Measurements from ENCODE around the gene KLF4. TPM values are rescaled to one million over a fixed set of nuclear protein-coding genes. Genes with fewer than 3 reads are reported as not detected.

The KLF4 gene
- total RNA-seq, 3 donors from 2014 or later: 52.7 to 165 (median 53.4) TPM

DNA sequence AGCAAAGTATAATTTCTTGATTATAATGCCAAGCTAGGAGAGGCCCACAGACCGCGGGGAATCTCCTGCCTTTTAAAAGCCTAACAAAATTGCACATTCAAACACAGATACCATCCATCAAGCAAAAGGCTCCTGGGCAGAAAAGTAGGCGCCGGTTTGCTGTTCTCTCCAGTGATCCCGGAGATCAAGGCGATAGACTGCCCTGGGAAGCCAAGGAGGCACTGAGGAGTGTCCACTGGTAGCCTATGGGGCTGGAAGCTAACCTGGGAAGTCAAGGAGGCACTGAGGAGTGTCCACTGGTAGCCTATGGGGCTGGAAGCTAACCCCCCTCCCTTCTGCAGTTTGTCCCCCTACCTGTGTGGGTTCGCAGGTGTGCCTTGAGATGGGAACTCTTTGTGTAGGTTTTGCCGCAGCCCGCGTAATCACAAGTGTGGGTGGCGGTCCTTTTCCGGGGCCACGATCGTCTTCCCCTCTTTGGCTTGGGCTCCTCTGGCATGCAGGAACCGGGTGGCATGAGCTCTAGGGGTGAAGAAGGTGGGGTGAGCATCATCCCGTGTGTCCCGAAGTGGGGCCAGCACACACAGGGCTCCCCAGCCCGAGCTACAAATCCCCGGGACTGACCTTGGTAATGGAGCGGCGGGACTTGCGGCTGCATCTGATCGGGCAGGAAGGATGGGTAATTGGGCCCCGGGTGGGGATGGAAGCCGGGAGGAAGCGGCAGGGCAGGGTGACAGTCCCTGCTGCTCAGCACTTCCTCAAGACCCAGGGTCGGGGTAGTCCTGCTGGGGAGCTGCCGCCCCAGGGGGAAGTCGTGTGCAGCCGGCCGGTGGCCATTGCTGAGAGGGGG lies 2.7 kb downstream of the KLF4 start:
- H3K9me3 ChIP-seq: no peaks in the 10 kb centered on the region
- H3K4me1 ChIP-seq: no peaks in the 10 kb centered on the region
- TF ChIP-seq CTCF (IDR thresholded peaks at IDR 0.05): no peak
- peak; percentile 17 for TF ChIP-seq POLR2A (IDR thresholded peaks at IDR 0.05)
- peak in 1 of 3 donors; percentile 7 for TF ChIP-seq POLR2AphosphoS5 (IDR thresholded peaks at IDR 0.05)
- DNase-seq (ENCODE audit: low spot score in 2 of 2): no peak
- intact Hi-C loops (cut with DNase I; ENCODE audit: low total_unique reads): no loop called here
- no peaks in the 10 kb centered on the region for H3K36me3 ChIP-seq
- no peaks in the 10 kb centered on the region for H3K27me3 ChIP-seq
- H3K4me3 ChIP-seq: peak overlapping the region; percentile 68 to 93 (median 82)
- H3K27ac ChIP-seq: peak overlapping the region; percentile 81 to 91

DNA sequence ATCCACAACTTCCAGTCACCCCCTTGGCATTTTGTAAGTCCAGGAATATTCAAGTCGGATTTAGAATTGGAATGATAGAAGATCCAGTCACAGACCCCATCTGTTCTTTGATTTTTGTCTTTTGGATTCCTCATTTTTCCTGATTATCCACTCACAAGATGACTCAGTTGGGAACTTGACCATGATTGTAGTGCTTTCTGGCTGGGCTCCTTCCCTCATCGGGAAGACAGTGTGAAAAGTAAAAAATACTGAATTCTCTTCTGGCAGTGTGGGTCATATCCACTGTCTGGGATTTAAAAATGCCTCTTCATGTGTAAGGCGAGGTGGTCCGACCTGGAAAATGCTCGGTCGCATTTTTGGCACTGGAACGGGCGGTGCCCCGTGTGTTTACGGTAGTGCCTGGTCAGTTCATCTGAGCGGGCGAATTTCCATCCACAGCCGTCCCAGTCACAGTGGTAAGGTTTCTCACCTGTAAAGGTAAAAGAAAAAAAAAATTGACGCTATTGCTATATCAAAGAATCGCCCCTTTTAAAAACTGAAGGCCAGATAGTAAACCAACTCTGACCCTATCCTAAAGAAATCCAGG lies 4.0 kb downstream of the KLF4 start:
- TF ChIP-seq POLR2AphosphoS5 (IDR thresholded peaks at IDR 0.05): peak in 1 of 3 donors; percentile 42
- TF ChIP-seq POLR2A (IDR thresholded peaks at IDR 0.05): no peak
- TF ChIP-seq CTCF (IDR thresholded peaks at IDR 0.05): no peak
- intact Hi-C loops (cut with DNase I; ENCODE audit: low total_unique reads): no loop called here
- Histone ChIP-seq H3K36me3 (no peaks in the 10 kb centered on the region), H3K27ac (peak overlapping the region; percentile 15 to 41), H3K27me3 (no peaks in the 10 kb centered on the region), H3K9me3 (no peaks in the 10 kb centered on the region), H3K4me3 (peak overlapping the region; percentile 4 to 82 (median 40)), H3K4me1 (no peaks in the 10 kb centered on the region)
- no peak for DNase-seq (ENCODE audit: low spot score in 2 of 2)

GRCh38 chr9:107484117-107484723 lies 5.3 kb downstream of the KLF4 start:
- H3K27ac ChIP-seq: no peak overlapping the region
- intact Hi-C loops (cut with DNase I; ENCODE audit: low total_unique reads): no loop called here
- DNase-seq (ENCODE audit: low spot score in 2 of 2): peak in 1 of 2 donors; percentile 20
- H3K4me1 ChIP-seq: no peaks in the 10 kb centered on the region
- no peak for TF ChIP-seq POLR2AphosphoS5 (IDR thresholded peaks at IDR 0.05)
- no peak for TF ChIP-seq POLR2A (IDR thresholded peaks at IDR 0.05)
- peak; percentile 31 to 60 (median 50) for TF ChIP-seq CTCF (IDR thresholded peaks at IDR 0.05)
- H3K27me3 ChIP-seq: no peaks in the 10 kb centered on the region
- peak overlapping the region in 1 of 3 donors; percentile 82 for H3K4me3 ChIP-seq
- H3K9me3 ChIP-seq: no peaks in the 10 kb centered on the region
- H3K36me3 ChIP-seq: no peaks in the 10 kb centered on the region

- H3K4me3 ChIP-seq: peak overlapping the region in 1 of 3 donors; percentile 82
Measured at GRCh38 chr9:107483666-107484065, 5.9 kb downstream of the KLF4 start.

More at GRCh38 chr9:107483666-107484065, 5.9 kb downstream of the KLF4 start:
- no peaks in the 10 kb centered on the region for H3K36me3 ChIP-seq
- H3K4me1 ChIP-seq: no peaks in the 10 kb centered on the region
- intact Hi-C loops (cut with DNase I; ENCODE audit: low total_unique reads): no loop called here
- no peaks in the 10 kb centered on the region for H3K9me3 ChIP-seq
- no peak for DNase-seq (ENCODE audit: low spot score in 2 of 2)
- TF ChIP-seq POLR2AphosphoS5 (IDR thresholded peaks at IDR 0.05) (no peak), POLR2A (IDR thresholded peaks at IDR 0.05) (no peak), CTCF (IDR thresholded peaks at IDR 0.05) (no peak)
- no peaks in the 10 kb centered on the region for H3K27me3 ChIP-seq
- no peak overlapping the region for H3K27ac ChIP-seq
